BJ (cell line): ENCODE results near the gene SFT2D1. TPM values are rescaled to one million over a fixed set of nuclear protein-coding genes. Genes with fewer than 3 reads are reported as not detected.

Experiments used
- CTCF ChIA-PET: fragments of 350-600 bp; formaldehyde crosslinking; extraction: SDS; loops from one replicate; lab custom pipeline; 2021; ENCODE audit warnings: antibody characterized with exemption, inconsistent platforms; lab: Yijun Ruan, JAX
- POLR2A ChIA-PET: fragments of 300-600 bp; sonication (Branson Sonifier 250); formaldehyde crosslinking; extraction: SDS; loops from one replicate; lab custom pipeline; 2021; ENCODE audit warnings: antibody characterized with exemption; lab: Charles Lee
- DNase-seq: peaks from one replicate; pipeline ENCODE4 v3.0.0-alpha.2; 2011; ENCODE audit warnings: low read depth
- H3K27me3 ChIP-seq: 2 replicates; pipeline ENCODE4 v1.6.0; 2011; ENCODE audit warnings: low read length; ENCODE audit not compliant: control insufficient read depth, insufficient read depth
- H3K36me3 ChIP-seq: 2 replicates; pipeline ENCODE4 v1.5.1; 2011; ENCODE audit warnings: low read length; ENCODE audit not compliant: control insufficient read depth, insufficient read depth
- H3K4me3 ChIP-seq: 2 replicates; pipeline ENCODE4 v1.5.1; 2011; ENCODE audit warnings: low read depth, mild to moderate bottlenecking, control low read depth, low read length
- CTCF ChIP-seq: IDR thresholded peaks from 2 replicates; pipeline ENCODE4 v1.5.1; 2011; ENCODE audit warnings: low read depth, mild to moderate bottlenecking, control low read depth, inconsistent platforms, low read length, moderate library complexity; ENCODE audit not compliant: insufficient read depth
- polyA plus RNA-seq: library from polyadenylated mRNA; depleted of rRNA; stranded (reverse); fragments of >200 nt; gene quantifications from 2 replicates; pipeline ENCODE4 v1.2.3, GENCODE V29; 2011; rRNA removed

Gene SFT2D1
- polyA plus RNA-seq, 1 experiment, result 24.9 TPM

- DNase-seq, result no peak
- ChIA-PET CTCF (no interaction called here), POLR2A (no interaction called here)
- H3K27me3 ChIP-seq, result no peaks in the 10 kb centered on the region; the same call in 1 of the 2 replicates
- TF ChIP-seq CTCF, result no peak
- H3K4me3 ChIP-seq, result no peak overlapping the region
- H3K36me3 ChIP-seq, result no peaks in the 10 kb centered on the region
These were observed 71.0 kb downstream of the SFT2D1 start for GRCh38 chr6:166271376-166271765.

GRCh38 chr6:166270706-166271375 lies 71.5 kb downstream of the SFT2D1 start:
- ChIA-PET POLR2A (no interaction called here), CTCF (interaction anchor here (0.6 kb wide), 1 partner anchor 10 kb away, joined by 5 read pairs; no protein-coding TSS in a partner anchor)
- Histone ChIP-seq H3K27me3 (no peaks in the 10 kb centered on the region), H3K36me3 (no peaks in the 10 kb centered on the region), H3K4me3 (no peak overlapping the region)
- TF ChIP-seq CTCF, result no peak
- DNase-seq, result no peak

Other genes starting within 250 kb of the SFT2D1 start
- gene TBXT, start 174.7 kb downstream of the SFT2D1 start, polyA plus RNA-seq, result not detected in 2 replicates
- gene PRR18, start 34.2 kb downstream of the SFT2D1 start, polyA plus RNA-seq, result not detected in 2 replicates
- gene MPC1, start 40.4 kb upstream of the SFT2D1 start, polyA plus RNA-seq, result 19.2 and 27.5 TPM in 2 replicates
- gene RAMACL, start 244.1 kb upstream of the SFT2D1 start, polyA plus RNA-seq, result 0.26 and 0.32 TPM in 2 replicates